Mucosa of rectum (tissue), 2 donors: ENCODE results near the gene INCENP.
"Not testable (repeated sequence)": the region's sequence is repeated elsewhere in the genome, so short reads cannot be mapped to it uniquely, and the experiment has no call there.

Experiments
- H3K27ac ChIP-seq, 2 donors: one replicate each; pipeline ENCODE4 v1.7.0; 2013; ENCODE audit warnings: inconsistent platforms in 2 of 2, low read depth in 2 of 2, low read length in 2 of 2
- H3K27me3 ChIP-seq, 2 donors: one replicate each; pipeline ENCODE4 v1.7.0; 2013; ENCODE audit warnings: low read length in 2 of 2; ENCODE audit not compliant: control insufficient read depth in 2 of 2, insufficient read depth in 2 of 2
- H3K36me3 ChIP-seq, 2 donors: one replicate each; pipeline ENCODE4 v1.7.0; 2013; ENCODE audit warnings: low read length in 2 of 2; ENCODE audit not compliant: control insufficient read depth in 2 of 2, insufficient read depth in 2 of 2
- H3K4me1 ChIP-seq, 2 donors: one replicate each; pipeline ENCODE4 v1.7.0; 2013; ENCODE audit warnings: low read length in 2 of 2, mild to moderate bottlenecking in 1 of 2; ENCODE audit not compliant: control insufficient read depth in 2 of 2, insufficient read depth in 2 of 2
- H3K4me3 ChIP-seq, 2 donors: one replicate each; pipeline ENCODE4 v1.7.0; 2013; ENCODE audit warnings: low read length in 2 of 2
- H3K9ac ChIP-seq, 2 donors: one replicate each; pipeline ENCODE4 v1.7.0; 2013; ENCODE audit warnings: low read length in 2 of 2, low read depth in 1 of 2, mild to moderate bottlenecking in 1 of 2
- H3K9me3 ChIP-seq, 2 donors: one replicate each; pipeline ENCODE4 v1.7.0; 2013; ENCODE audit warnings: low read length in 2 of 2; ENCODE audit not compliant: control insufficient read depth in 2 of 2
- donor health status: healthy.
- donor health status: Normal muscosa, but diverticular disease.

Gene INCENP

DNA sequence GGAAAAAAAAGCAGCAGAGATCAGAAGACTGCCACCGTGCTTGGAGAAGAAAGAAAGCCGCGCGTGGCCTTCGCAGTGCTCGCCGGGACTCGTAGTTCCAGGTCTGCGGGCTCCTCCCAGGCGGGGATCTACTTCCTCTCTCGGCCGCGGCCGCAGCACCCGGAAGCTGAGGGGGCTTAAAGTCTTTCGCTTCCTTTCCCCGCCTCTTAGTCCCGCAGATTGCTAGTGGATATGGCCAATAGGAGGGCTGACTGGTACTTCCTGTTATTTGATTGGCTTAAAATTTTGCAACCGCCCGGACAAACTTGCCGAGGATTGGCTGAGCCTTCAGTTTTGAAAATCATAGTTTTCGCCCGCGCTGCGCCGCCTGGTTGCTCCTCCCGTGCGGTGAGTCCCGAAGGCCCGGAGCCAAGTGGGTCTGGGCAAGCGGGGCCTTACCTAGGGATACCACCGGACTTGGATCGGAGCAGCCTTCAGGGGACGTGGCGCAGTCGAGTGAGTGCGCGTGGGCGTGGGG is at the start of gene INCENP:
INCENP (plus strand) TSS at position 343 of the 517 bp plus-strand sequence. CDS start 4,151 bp downstream, outside the sequence.
- peaks cover 4 to 8% of the 10 kb centered on the region in 2 donors for H3K36me3 ChIP-seq
- H3K27me3 ChIP-seq: no peaks in the 10 kb centered on the region
- H3K27ac ChIP-seq: peak within 1 kb of the TSS; percentile 15 to 43
- H3K9ac ChIP-seq: peak within 1 kb of the TSS; percentile 75 to 83
- H3K9me3 ChIP-seq: no peaks in the 10 kb centered on the region
- peak within 1 kb of the TSS; percentile 93 to 94 for H3K4me3 ChIP-seq
- H3K4me1 ChIP-seq: peaks cover 9 to 13% of the 10 kb centered on the region in 2 donors

DNA sequence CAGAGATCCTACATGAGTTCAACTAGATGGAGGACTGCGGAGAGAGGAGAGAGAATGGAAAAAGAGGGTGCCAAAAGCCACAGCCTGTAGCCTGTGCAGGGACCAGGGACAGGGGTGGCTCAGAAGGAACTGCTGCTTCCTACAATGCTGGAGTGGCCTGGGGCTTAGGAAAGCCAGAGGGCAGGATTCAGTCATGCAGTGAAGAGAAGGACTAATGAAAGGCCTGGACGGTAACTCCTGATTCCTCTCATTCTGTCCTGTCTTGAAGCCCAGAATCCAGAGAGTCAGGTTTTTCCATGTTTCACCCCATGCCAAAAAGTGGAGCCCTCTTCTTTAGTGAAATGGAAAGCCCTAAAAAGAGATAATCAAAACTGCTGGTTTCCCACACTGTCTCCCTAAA is 48.4 kb upstream of the INCENP start:
- no peak overlapping the region for H3K9ac ChIP-seq
- no peak overlapping the region for H3K4me3 ChIP-seq
- H3K36me3 ChIP-seq: no peaks in the 10 kb centered on the region
- H3K4me1 ChIP-seq: no peaks in the 10 kb centered on the region
- no peaks in the 10 kb centered on the region for H3K9me3 ChIP-seq
- no peaks in the 10 kb centered on the region for H3K27me3 ChIP-seq
- H3K27ac ChIP-seq: no peak overlapping the region

DNA sequence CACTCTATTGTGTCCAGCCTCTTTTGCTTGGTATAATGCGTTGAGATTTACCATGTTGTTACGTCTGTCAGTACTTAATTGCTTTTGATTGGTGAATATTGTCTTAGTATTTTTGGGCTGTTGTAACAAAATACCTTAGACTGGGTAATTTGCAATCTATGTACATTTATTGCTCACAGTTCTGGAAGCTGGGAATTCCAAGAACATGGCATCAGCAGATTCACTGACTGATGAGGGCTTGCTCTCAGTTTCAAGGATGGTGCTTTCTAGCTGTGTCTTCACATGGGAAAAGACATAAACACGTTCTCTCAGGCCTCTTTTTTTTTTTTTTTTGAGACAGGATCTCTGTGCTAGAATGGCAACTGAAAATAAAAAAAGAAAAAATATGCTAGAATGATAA is 46.7 kb upstream of the INCENP start:
- H3K27me3 ChIP-seq: no peaks in the 10 kb centered on the region
- H3K4me3 ChIP-seq: no peak overlapping the region
- H3K4me1 ChIP-seq: peaks cover 4 to 5% of the 10 kb centered on the region in 2 donors
- H3K9me3 ChIP-seq: no peaks in the 10 kb centered on the region
- H3K27ac ChIP-seq: no peak overlapping the region
- no peaks in the 10 kb centered on the region for H3K36me3 ChIP-seq
- no peak overlapping the region for H3K9ac ChIP-seq

- Histone ChIP-seq H3K36me3 (no peaks in the 10 kb centered on the region), H3K9me3 (no peaks in the 10 kb centered on the region), H3K27me3 (no peaks in the 10 kb centered on the region), H3K27ac (no peak overlapping the region), H3K4me3 (peak overlapping the region in 1 of 2 donors; percentile 33), H3K9ac (no peak overlapping the region), H3K4me1 (peaks cover 4 to 5% of the 10 kb centered on the region in 2 donors)
These were observed 42.2 kb upstream of the INCENP start for GRCh38 chr11:62081378-62082291.

DNA sequence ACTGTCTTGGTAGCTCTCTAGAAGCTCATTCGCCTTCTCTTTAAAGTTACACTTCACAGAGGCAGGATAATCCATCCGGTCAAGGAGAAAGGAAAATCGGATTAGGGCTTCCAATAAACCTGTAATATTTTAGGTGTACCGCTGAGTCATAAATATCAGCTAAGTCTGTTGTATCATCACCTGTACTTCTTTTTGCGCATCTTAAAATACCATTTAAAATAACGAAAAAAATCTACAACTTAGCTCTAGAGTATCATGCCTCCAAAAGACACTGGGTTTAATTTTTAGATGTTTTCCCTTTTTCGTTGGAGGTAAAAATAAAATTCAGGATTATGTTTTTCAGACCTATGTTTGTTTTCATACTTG is 41.5 kb upstream of the INCENP start:
- H3K9me3 ChIP-seq: no peaks in the 10 kb centered on the region
- no peak overlapping the region for H3K4me3 ChIP-seq
- H3K9ac ChIP-seq: no peak overlapping the region
- H3K4me1 ChIP-seq: peaks cover 4 to 5% of the 10 kb centered on the region in 2 donors
- H3K27me3 ChIP-seq: no peaks in the 10 kb centered on the region
- no peaks in the 10 kb centered on the region for H3K36me3 ChIP-seq
- H3K27ac ChIP-seq: no peak overlapping the region

- not testable (repeated sequence) for H3K9me3 ChIP-seq, H3K36me3 ChIP-seq, H3K27ac ChIP-seq, H3K9ac ChIP-seq, H3K27me3 ChIP-seq, H3K4me1 ChIP-seq, H3K4me3 ChIP-seq
These were observed 39.0 kb upstream of the INCENP start for GRCh38 chr11:62084801-62085200.

DNA sequence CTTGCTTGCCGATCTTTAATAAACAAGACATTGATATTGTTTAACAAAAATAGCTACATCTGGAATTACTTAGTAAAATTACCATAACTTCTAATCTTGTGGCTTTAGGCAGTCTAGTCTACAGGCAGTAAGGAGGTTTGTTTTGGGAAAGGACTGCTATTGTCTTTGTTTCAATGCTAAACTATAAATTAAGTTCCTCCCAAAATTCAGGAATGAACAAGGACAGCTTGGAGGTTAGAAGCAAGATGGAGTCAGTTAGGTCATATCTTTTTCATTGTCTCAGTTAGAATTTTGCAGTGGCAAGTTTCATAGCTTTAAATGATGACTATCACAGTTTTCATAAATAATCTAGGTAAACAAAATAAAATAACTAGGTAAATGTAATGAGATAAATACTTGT is 36.1 kb upstream of the INCENP start:
- no peak overlapping the region for H3K27ac ChIP-seq
- no peaks in the 10 kb centered on the region for H3K9me3 ChIP-seq
- H3K9ac ChIP-seq: no peak overlapping the region
- no peaks in the 10 kb centered on the region for H3K36me3 ChIP-seq
- H3K27me3 ChIP-seq: no peaks in the 10 kb centered on the region
- no peak overlapping the region for H3K4me3 ChIP-seq
- H3K4me1 ChIP-seq: no peaks in the 10 kb centered on the region

GRCh38 chr11:62088331-62088933 is 35.4 kb upstream of the INCENP start:
- no peaks in the 10 kb centered on the region for H3K27me3 ChIP-seq
- H3K4me1 ChIP-seq: no peaks in the 10 kb centered on the region
- no peak overlapping the region for H3K9ac ChIP-seq
- H3K27ac ChIP-seq: no peak overlapping the region
- no peaks in the 10 kb centered on the region for H3K36me3 ChIP-seq
- H3K9me3 ChIP-seq: no peaks in the 10 kb centered on the region
- H3K4me3 ChIP-seq: no peak overlapping the region

GRCh38 chr11:62103141-62103540 is 20.7 kb upstream of the INCENP start:
- Histone ChIP-seq H3K9me3 (no peaks in the 10 kb centered on the region), H3K4me3 (no peak overlapping the region), H3K36me3 (no peaks in the 10 kb centered on the region), H3K4me1 (peaks cover 0 to 4% of the 10 kb centered on the region in 2 donors), H3K9ac (no peak overlapping the region), H3K27me3 (no peaks in the 10 kb centered on the region), H3K27ac (no peak overlapping the region)

DNA sequence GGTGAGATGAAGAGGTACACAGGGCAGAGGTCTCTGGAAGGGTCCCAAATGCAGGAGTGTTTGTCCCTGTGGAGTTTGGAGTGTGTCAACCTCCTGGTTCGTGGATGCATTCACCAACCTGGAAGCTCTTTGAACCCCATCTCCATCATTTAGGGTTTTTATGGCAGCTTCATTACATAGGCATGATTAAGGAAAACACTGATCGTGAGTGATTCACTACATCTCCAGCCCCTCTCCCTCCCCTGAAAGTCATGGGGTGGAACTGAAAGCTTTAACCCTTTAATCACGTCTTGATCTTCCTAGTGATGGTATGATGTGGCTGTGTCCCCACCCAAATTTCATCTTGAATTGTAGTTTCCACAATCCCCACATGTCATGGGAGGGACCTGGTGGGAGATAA is 19.8 kb upstream of the INCENP start:
- Histone ChIP-seq H3K36me3 (no peaks in the 10 kb centered on the region), H3K4me1 (peaks cover 0 to 4% of the 10 kb centered on the region in 2 donors), H3K27ac (no peak overlapping the region), H3K9me3 (no peaks in the 10 kb centered on the region), H3K27me3 (no peaks in the 10 kb centered on the region), H3K4me3 (no peak overlapping the region), H3K9ac (no peak overlapping the region)
